ENCODE measurements around the gene C12orf75.
"Not testable (repeated sequence)": the region's sequence is repeated elsewhere in the genome, so short reads cannot be mapped to it uniquely, and the experiment has no call there.

The C12orf75 gene

DNA sequence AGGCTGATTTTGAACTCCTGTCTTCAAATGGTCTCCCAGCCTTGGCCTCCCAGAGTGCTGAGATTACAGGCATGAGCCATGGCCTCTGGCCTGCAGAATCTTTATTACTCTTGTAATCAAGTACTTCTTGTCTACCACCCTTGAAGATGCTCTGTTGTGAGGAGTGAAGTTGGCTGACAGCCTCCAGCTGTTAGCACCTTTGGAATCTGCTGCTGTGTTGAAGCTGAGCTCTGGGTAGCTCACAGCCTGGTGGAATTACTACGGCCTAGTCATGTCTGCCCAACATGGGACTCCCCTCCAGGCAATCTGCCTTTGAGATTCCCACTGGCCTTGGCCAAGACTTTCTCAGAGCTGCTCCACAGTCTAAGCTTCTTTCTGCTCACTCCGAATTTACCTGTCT is 5.8 kb upstream of the C12orf75 start:
- Histone ChIP-seq H3K9me3 (no peaks in the 10 kb centered on the region), H3K4me3 (ENCODE audit: low read depth in 1 of 2, low read length in 1 of 2) (no peak overlapping the region), H3K27ac (no peak overlapping the region), H3K4me1 (ENCODE audit: control insufficient read depth in 1 of 2, insufficient read depth in 1 of 2, low read depth in 1 of 2, low read length in 1 of 2) (no peaks in the 10 kb centered on the region), H3K27me3 (peaks cover 13% of the 10 kb centered on the region), H3K36me3 (no peaks in the 10 kb centered on the region)
- TF ChIP-seq, protein P1, sequence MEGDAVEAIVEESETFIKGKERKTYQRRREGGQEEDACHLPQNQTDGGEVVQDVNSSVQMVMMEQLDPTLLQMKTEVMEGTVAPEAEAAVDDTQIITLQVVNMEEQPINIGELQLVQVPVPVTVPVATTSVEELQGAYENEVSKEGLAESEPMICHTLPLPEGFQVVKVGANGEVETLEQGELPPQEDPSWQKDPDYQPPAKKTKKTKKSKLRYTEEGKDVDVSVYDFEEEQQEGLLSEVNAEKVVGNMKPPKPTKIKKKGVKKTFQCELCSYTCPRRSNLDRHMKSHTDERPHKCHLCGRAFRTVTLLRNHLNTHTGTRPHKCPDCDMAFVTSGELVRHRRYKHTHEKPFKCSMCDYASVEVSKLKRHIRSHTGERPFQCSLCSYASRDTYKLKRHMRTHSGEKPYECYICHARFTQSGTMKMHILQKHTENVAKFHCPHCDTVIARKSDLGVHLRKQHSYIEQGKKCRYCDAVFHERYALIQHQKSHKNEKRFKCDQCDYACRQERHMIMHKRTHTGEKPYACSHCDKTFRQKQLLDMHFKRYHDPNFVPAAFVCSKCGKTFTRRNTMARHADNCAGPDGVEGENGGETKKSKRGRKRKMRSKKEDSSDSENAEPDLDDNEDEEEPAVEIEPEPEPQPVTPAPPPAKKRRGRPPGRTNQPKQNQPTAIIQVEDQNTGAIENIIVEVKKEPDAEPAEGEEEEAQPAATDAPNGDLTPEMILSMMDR (IDR thresholded peaks at IDR 0.05): no peak

DNA sequence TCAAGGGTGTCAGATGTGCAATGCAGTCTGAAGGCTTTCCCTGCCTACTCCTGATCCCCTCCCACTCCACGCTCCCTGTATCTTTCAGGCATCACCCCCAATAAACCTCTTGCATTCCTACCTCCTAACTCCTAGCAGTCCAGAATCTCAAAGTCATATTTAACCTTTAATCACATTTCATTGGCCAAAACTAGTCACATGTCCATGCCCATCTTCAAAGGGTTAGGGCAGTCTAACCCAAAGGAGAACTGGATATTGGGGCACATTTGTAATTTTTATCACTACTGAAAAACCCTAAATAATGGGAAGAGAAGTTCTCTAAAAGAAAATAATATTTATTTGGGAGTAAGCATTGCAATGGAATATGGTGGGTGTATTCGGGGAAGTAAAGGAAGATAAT is 5.4 kb upstream of the C12orf75 start:
- Histone ChIP-seq H3K36me3 (no peaks in the 10 kb centered on the region), H3K27ac (no peak overlapping the region), H3K9me3 (no peaks in the 10 kb centered on the region), H3K4me1 (ENCODE audit: control insufficient read depth in 1 of 2, insufficient read depth in 1 of 2, low read depth in 1 of 2, low read length in 1 of 2) (peaks cover under 1 to 2% of the 10 kb centered on the region in 2 experiments), H3K4me3 (ENCODE audit: low read depth in 1 of 2, low read length in 1 of 2) (no peak overlapping the region), H3K27me3 (peaks cover 17% of the 10 kb centered on the region)
- TF ChIP-seq, protein P1 (IDR thresholded peaks at IDR 0.05): no peak

DNA sequence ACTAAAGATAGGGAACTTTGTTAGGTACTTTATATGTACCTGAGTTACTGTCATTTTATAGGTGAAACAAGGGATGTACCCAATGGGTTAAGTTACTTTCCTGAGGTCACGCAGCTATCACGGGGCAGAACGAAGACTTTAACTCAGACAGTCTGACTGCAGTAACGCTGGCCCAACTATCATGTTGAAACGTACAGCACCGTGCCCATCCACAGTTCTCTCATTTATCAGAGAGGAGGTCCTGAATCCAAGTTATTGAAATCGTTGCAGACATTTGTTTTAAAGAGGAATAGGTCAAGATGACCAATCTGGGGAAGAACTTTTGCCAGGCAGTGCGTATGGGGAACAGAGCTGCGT is 587 bp upstream of the C12orf75 start:
- H3K4me3 ChIP-seq (ENCODE audit: low read depth in 1 of 2, low read length in 1 of 2): peak overlapping the region in 1 of 2 experiments; percentile 50
- peaks cover 11 to 13% of the 10 kb centered on the region in 2 experiments for H3K4me1 ChIP-seq (ENCODE audit: control insufficient read depth in 1 of 2, insufficient read depth in 1 of 2, low read depth in 1 of 2, low read length in 1 of 2)
- no peaks in the 10 kb centered on the region for H3K36me3 ChIP-seq
- TF ChIP-seq, protein P1 (IDR thresholded peaks at IDR 0.05): no peak
- H3K9me3 ChIP-seq: no peaks in the 10 kb centered on the region
- H3K27ac ChIP-seq: no peak overlapping the region
- H3K27me3 ChIP-seq: peaks cover 62% of the 10 kb centered on the region

DNA sequence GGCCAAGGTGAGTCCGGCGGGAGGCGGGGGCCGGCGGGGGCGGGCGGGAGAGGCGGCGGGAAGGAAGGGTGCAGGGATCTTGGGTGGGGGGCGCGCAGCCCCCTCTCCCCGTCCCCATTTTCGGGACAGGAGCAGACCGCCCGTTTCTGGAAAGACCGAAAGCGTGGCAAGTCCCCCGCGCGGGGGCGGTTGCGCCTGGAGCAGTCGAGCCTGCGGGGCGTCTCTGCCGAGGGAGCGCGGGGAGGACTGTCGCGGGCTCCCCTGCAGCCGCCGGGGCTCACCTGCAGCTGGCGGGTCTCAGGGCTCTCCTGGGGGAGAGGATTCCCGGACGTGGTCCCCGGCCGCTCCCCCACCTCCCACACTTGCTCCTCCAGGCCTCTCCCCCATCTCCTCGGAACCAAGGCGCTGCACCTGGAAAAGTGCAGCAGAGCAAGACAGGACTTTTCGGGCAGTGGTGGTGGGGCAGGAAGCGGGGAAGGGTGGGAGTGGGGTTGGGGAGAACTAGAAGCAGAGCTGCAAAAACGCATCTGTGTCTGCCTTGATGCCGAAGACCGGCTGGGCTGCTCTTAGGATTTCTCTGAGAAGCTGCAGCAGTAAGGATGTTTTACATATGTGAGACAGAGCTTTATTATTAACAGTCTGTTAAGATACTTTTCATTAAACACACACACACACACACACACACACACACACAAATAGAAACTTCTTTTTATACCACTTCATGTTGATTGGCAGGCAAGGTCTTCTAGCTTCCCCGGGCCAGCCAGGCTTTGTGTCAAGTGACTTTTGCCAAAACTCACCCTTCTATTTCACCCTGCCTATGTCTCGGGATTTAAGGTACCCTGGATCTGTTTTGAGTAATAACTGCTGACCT is 677 bp downstream of the C12orf75 start:
- TF ChIP-seq, protein P1 (IDR thresholded peaks at IDR 0.05): no peak
- Histone ChIP-seq H3K4me1 (ENCODE audit: control insufficient read depth in 1 of 2, insufficient read depth in 1 of 2, low read depth in 1 of 2, low read length in 1 of 2) (peaks cover 11 to 13% of the 10 kb centered on the region in 2 experiments), H3K4me3 (ENCODE audit: low read depth in 1 of 2, low read length in 1 of 2) (peak overlapping the region; percentile 13 to 50), H3K27me3 (peaks cover 62% of the 10 kb centered on the region), H3K27ac (no peak overlapping the region), H3K36me3 (no peaks in the 10 kb centered on the region), H3K9me3 (no peaks in the 10 kb centered on the region)

DNA sequence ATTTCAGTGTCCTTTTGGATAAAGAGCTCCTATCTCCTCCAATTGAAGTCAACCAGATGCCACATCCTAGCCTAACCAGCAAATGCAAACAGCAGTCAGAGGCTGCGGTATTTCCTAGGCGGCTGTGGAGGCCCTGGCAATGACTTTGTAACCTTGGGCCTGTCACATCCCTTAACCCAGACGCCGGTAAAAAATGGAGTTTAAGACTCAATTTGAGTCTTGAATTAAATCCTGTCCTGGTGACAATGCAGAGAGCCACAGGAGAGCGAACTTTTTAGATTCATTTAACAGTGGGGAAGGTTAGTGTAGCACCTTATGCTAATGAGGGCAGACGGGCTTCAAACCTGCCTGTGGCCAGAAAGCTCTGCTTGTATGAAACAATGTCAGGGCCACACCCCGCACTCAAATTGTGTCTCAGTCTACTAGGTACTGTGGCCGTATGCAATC is 1.3 kb downstream of the C12orf75 start:
- Histone ChIP-seq H3K9me3 (no peaks in the 10 kb centered on the region), H3K36me3 (no peaks in the 10 kb centered on the region), H3K27ac (no peak overlapping the region), H3K27me3 (peaks cover 62% of the 10 kb centered on the region), H3K4me1 (ENCODE audit: control insufficient read depth in 1 of 2, insufficient read depth in 1 of 2, low read depth in 1 of 2, low read length in 1 of 2) (peaks cover 11 to 13% of the 10 kb centered on the region in 2 experiments), H3K4me3 (ENCODE audit: low read depth in 1 of 2, low read length in 1 of 2) (no peak overlapping the region)
- TF ChIP-seq, protein P1 (IDR thresholded peaks at IDR 0.05): no peak

DNA sequence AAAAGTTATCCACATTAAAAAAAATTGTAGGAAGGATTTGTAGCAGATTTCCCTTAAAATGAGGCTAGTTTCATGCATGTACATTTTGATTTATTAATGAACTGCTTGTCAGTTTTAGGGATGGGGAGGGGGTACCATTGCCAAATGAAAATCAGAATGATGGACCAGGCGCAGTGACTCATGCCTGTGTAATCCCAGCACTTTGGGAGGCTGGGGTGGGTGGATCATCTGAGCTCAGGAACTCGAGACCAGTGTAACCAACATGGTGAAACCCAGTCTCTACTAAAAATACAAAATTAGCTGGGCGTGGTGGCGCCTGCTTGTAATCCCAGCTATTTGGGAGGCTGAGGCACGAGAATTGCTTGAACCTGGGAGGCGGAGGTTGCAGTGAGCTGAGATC is 1.8 kb downstream of the C12orf75 start:
- Histone ChIP-seq H3K27me3 (peaks cover 62% of the 10 kb centered on the region), H3K4me1 (ENCODE audit: control insufficient read depth in 1 of 2, insufficient read depth in 1 of 2, low read depth in 1 of 2, low read length in 1 of 2) (peaks cover 11 to 13% of the 10 kb centered on the region in 2 experiments)
- not testable (repeated sequence) for H3K36me3 ChIP-seq; H3K27ac ChIP-seq; H3K9me3 ChIP-seq; H3K4me3 ChIP-seq (ENCODE audit: low read depth in 1 of 2, low read length in 1 of 2)
